SK-N-SH (cell line): ENCODE measurements around the gene TRIP4. TPM values are rescaled to one million over a fixed set of nuclear protein-coding genes. Genes with fewer than 3 reads are reported as not detected.

Source experiments
- CTCF ChIA-PET: fragments of 300-600, 350-600 bp; formaldehyde crosslinking; extraction: SDS; loops from one replicate; lab custom pipeline; 2021; lab: Yijun Ruan, JAX
- POLR2A ChIA-PET: fragments of 350-600 bp; sonication (Branson Sonifier 250); formaldehyde crosslinking; extraction: SDS; loops from one replicate; lab custom pipeline; 2020; ENCODE audit warnings: antibody characterized with exemption, inconsistent platforms; lab: Yijun Ruan, JAX
- DNase-seq: peaks from one replicate; pipeline ENCODE4 v3.0.0; 2012
- H2AFZ ChIP-seq: fragments of 200-600 bp; sonication (generic); 2 replicates; pipeline ENCODE4 v1.8.1; 2016; ENCODE audit warnings: antibody characterized with exemption, mild to moderate bottlenecking, low read depth
- H3F3A ChIP-seq: fragments of 200-600 bp; sonication (generic); replicated peaks from 2 replicates; pipeline ENCODE3; 2016; ENCODE audit warnings: antibody characterized with exemption, mild to moderate bottlenecking; ENCODE audit not compliant: insufficient read depth
- H3K27ac ChIP-seq, 2 experiments: fragments of 200-500 bp in 1 of 2; fragments of 200-600 bp in 1 of 2; sonication (Bioruptor generic) in 1 of 2; sonication (generic), shearing (Covaris generic) in 1 of 2; 2 replicates each; pipeline versions ENCODE4 v1.5.1 to v1.6.1; 2014 to 2016; ENCODE audit warnings: low read depth in 2 of 2, inconsistent platforms in 1 of 2, low read length in 1 of 2, mild to moderate bottlenecking in 1 of 2, mixed read lengths in 1 of 2
- H3K27me3 ChIP-seq: fragments of 200-600 bp; sonication (generic), shearing (Covaris generic); 2 replicates; pipeline ENCODE4 v1.6.1; 2016; ENCODE audit warnings: mixed run types; ENCODE audit not compliant: insufficient read depth
- H3K36me3 ChIP-seq, 2 experiments: fragments of 200-500 bp in 1 of 2; fragments of 200-600 bp in 1 of 2; sonication (Bioruptor generic) in 1 of 2; sonication (generic) in 1 of 2; replicated peaks in 1 of 2; 2 replicates each; pipeline versions ENCODE3 to v1.5.1; 2014 to 2016; ENCODE audit warnings: low read length in 1 of 2, mild to moderate bottlenecking in 1 of 2; ENCODE audit not compliant: insufficient read depth in 2 of 2, control insufficient read depth in 1 of 2
- H3K4me1 ChIP-seq, 2 experiments: fragments of 200-500 bp in 1 of 2; fragments of 200-600 bp in 1 of 2; sonication (Bioruptor generic) in 1 of 2; sonication (generic), shearing (Covaris generic) in 1 of 2; 2 replicates each; pipeline versions ENCODE4 v1.5.1 to v1.6.1; 2014 to 2016; ENCODE audit warnings: low read depth in 1 of 2, low read length in 1 of 2, mixed run types in 1 of 2; ENCODE audit not compliant: insufficient read depth in 2 of 2, control insufficient read depth in 1 of 2
- H3K4me2 ChIP-seq: fragments of 200-600 bp; sonication (generic), shearing (Covaris generic); 2 replicates; pipeline ENCODE4 v1.6.1; 2017; ENCODE audit warnings: mixed run types
- H3K4me3 ChIP-seq, 2 experiments: fragments of 200-500 bp in 1 of 2; fragments of 200-600 bp in 1 of 2; sonication (Bioruptor generic) in 1 of 2; sonication (generic), shearing (Covaris generic) in 1 of 2; 2 replicates each; pipeline versions ENCODE4 v1.5.1 to v1.8.1; 2014 to 2016; ENCODE audit warnings: low read depth in 2 of 2, inconsistent platforms in 1 of 2, low read length in 1 of 2, mild to moderate bottlenecking in 1 of 2, mixed read lengths in 1 of 2, moderate library complexity in 1 of 2
- H3K79me2 ChIP-seq: fragments of 200-600 bp; sonication (generic); 2 replicates; pipeline ENCODE4 v1.8.1; 2017; ENCODE audit warnings: mild to moderate bottlenecking; ENCODE audit not compliant: insufficient read depth
- H3K9ac ChIP-seq: fragments of 200-600 bp; sonication (generic); 2 replicates; pipeline ENCODE4 v1.6.1; 2017; ENCODE audit warnings: mixed run types
- H3K9me2 ChIP-seq: fragments of 200-600 bp; sonication (generic); 2 replicates; pipeline ENCODE4 v1.6.1; 2017; ENCODE audit warnings: mixed run types
- H3K9me3 ChIP-seq: fragments of 200-600 bp; sonication (generic); 2 replicates; pipeline ENCODE4 v1.6.1; 2017; ENCODE audit warnings: mixed run types, mild to moderate bottlenecking, moderate library complexity
- H4K20me1 ChIP-seq: fragments of 200-600 bp; sonication (generic); 2 replicates; pipeline ENCODE4 v1.6.1; 2017; ENCODE audit warnings: mild to moderate bottlenecking, mixed run types; ENCODE audit not compliant: insufficient read depth
- CHD2 ChIP-seq: fragments of 150-350 bp; IDR thresholded peaks from 2 replicates; pipeline ENCODE4 v1.6.1; 2018; ENCODE audit warnings: low read length; ENCODE audit not compliant: partially characterized antibody
- EZH2phosphoT487 ChIP-seq: fragments of 200-600 bp; sonication (generic); IDR thresholded peaks from 2 replicates; pipeline ENCODE4 v1.6.1; 2017; ENCODE audit warnings: low read depth, mixed run types, mild to moderate bottlenecking, antibody characterized with exemption, moderate library complexity, borderline replicate concordance
- FOXJ3 ChIP-seq: sonication (generic); formaldehyde crosslinking; IDR thresholded peaks from 2 replicates; pipeline ENCODE4 v1.5.1; 2020; ENCODE audit warnings: mild to moderate bottlenecking, missing genetic modification reagents
- FOXM1 ChIP-seq: IDR thresholded peaks from 2 replicates; pipeline ENCODE4 v1.4.0; 2012; ENCODE audit warnings: low read depth, mild to moderate bottlenecking
- MEF2A ChIP-seq: IDR thresholded peaks from 2 replicates; pipeline ENCODE4 v1.4.0; 2012; ENCODE audit warnings: low read depth, borderline replicate concordance
- RCOR1 ChIP-seq: fragments of 150-350 bp; IDR thresholded peaks from 2 replicates; pipeline ENCODE4 v1.6.1; 2017; ENCODE audit warnings: antibody characterized with exemption, low read length
- REST ChIP-seq: IDR thresholded peaks from 2 replicates; pipeline ENCODE4 v1.6.1; 2012; ENCODE audit warnings: mild to moderate bottlenecking, low read depth, low read length, moderate library complexity
- RXRA ChIP-seq: IDR thresholded peaks from 2 replicates; pipeline ENCODE4 v1.4.0; 2012; ENCODE audit warnings: low read depth, mild to moderate bottlenecking, borderline replicate concordance
- TAF1 ChIP-seq: IDR thresholded peaks from 2 replicates; pipeline ENCODE4 v1.6.1; 2012; ENCODE audit warnings: low read depth, mild to moderate bottlenecking, low read length, moderate library complexity, borderline replicate concordance
- USF2 ChIP-seq: fragments of 150-350 bp; IDR thresholded peaks from 2 replicates; pipeline ENCODE4 v1.6.1; 2017; ENCODE audit warnings: antibody characterized with exemption, low read length, low read depth, borderline replicate concordance
- YY1 ChIP-seq: IDR thresholded peaks from 2 replicates; pipeline ENCODE4 v1.4.0; 2012; ENCODE audit warnings: low read depth, mild to moderate bottlenecking
- WGBS: methylation state at CpG from one replicate; pipeline ENCODE4 v1.1.6; 2017; ENCODE audit warnings: low lambda C conversion rate; 5-methylcytosine and 5-hydroxymethylcytosine counted together
- polyA plus RNA-seq, 3 experiments: library from polyadenylated mRNA; depleted of rRNA; stranded (reverse); fragments of >200 nt; gene quantifications; 2 replicates each; pipeline ENCODE4 v1.2.3, GENCODE V29; 2012
- TF ChIP-seq, protein P1 (sequence below): fragments of 200-600 bp; sonication (generic); IDR thresholded peaks from 2 replicates; pipeline ENCODE4 v1.6.1; 2017; ENCODE audit warnings: antibody characterized with exemption, mild to moderate bottlenecking, moderate library complexity
- TF ChIP-seq, protein P2 (sequence below): IDR thresholded peaks from 2 replicates; pipeline ENCODE4 v1.4.0; 2012; ENCODE audit warnings: low read depth

TRIP4 gene
- polyA plus RNA-seq, 1 of the 3 experiments (the other 2 are of a cell fraction): 14.5 TPM

DNA sequence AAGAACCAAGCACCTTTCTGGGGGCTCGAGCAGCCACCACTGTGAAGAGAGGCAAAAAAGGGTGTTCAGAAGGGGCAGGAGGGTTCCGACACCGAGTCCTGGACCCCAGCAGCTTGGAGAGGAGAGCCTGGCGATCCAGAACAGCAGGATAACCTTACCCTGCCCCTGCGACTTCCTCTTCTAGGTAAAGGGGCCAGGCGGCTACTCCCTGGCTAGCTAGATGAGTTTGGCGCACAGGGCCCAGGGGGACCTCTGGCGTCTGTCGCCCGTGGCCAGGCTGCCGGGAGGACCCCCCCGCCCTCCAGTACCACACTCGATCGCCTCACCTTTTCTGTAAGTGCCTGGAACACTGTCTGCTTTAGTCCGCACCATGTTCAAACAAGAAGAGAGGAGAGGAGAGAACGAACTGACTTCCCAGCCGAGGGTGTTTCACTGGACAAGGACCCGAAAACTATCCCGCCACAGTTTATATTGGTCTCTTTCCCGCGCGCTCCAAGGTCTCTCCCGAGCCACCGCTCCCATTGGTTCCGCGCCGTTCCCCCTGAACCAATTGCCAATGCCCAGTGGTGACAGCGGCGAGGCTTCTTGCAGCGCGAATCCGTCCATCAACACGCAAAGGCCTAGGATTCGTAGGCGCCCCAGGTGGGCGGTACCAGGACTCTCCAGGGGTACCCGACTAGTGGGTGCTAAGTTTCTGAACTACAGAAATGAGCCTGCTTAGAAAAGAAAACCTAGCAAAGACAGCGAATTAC lies 6.5 kb upstream of the TRIP4 start, which contains the start of gene PCLAF (continued):
- TF ChIP-seq RCOR1 (no peak), TAF1 (peak; percentile 56; the same call in 1 of the 2 replicates), YY1 (no peak), MEF2A (no peak), EZH2phosphoT487 (no peak), REST (no peak)

DNA sequence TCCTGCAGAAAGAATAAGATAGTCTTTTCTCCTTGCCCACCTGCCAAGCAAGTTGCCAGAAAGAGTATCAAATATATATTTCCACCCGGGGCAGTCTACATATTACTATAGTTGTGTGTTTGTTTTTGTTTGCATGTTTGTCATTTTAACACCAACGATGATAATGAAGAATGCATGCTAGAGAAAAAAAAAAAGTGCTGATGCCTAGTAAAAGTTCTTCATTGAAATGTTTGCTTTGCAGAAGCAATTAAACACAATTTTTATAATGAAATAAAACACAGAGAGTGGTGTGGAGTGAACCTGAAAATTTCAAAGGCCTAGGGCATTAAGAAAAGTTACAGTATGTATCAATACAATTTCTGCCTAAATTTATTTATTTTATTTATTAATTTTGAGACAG lies 3.9 kb upstream of the TRIP4 start:
- no peaks in the 10 kb centered on the region for H3K36me3 ChIP-seq
- peaks cover 33% of the 10 kb centered on the region for H3K79me2 ChIP-seq
- no peaks in the 10 kb centered on the region for H3K9me3 ChIP-seq
- WGBS: 82% methylated on average over 2 of the region's 2 CpGs
- H3K4me1 ChIP-seq: peaks cover 4 to 7% of the 10 kb centered on the region in 2 experiments; a peak in 2 of 4 replicates
- ChIA-PET POLR2A (no interaction called here), CTCF (no interaction called here)
- H3F3A ChIP-seq: peaks cover 15% of the 10 kb centered on the region
- DNase-seq: no peak
- no peak overlapping the region for H3K4me3 ChIP-seq
- H3K27me3 ChIP-seq: no peaks in the 10 kb centered on the region
- H4K20me1 ChIP-seq: no peaks in the 10 kb centered on the region
- H2AFZ ChIP-seq: no peak overlapping the region
- H3K9ac ChIP-seq: no peak overlapping the region
- no peak overlapping the region for H3K4me2 ChIP-seq
- no peak overlapping the region for H3K27ac ChIP-seq
- H3K9me2 ChIP-seq: no peaks in the 10 kb centered on the region
- no peak for TF ChIP-seq CHD2
- TF ChIP-seq, protein P1, sequence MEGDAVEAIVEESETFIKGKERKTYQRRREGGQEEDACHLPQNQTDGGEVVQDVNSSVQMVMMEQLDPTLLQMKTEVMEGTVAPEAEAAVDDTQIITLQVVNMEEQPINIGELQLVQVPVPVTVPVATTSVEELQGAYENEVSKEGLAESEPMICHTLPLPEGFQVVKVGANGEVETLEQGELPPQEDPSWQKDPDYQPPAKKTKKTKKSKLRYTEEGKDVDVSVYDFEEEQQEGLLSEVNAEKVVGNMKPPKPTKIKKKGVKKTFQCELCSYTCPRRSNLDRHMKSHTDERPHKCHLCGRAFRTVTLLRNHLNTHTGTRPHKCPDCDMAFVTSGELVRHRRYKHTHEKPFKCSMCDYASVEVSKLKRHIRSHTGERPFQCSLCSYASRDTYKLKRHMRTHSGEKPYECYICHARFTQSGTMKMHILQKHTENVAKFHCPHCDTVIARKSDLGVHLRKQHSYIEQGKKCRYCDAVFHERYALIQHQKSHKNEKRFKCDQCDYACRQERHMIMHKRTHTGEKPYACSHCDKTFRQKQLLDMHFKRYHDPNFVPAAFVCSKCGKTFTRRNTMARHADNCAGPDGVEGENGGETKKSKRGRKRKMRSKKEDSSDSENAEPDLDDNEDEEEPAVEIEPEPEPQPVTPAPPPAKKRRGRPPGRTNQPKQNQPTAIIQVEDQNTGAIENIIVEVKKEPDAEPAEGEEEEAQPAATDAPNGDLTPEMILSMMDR: no peak
- no peak for TF ChIP-seq USF2
- TF ChIP-seq, protein P2, sequence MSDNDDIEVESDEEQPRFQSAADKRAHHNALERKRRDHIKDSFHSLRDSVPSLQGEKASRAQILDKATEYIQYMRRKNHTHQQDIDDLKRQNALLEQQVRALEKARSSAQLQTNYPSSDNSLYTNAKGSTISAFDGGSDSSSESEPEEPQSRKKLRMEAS: no peak
- TF ChIP-seq FOXM1: no peak
- TF ChIP-seq REST: no peak
- no peak for TF ChIP-seq RXRA
- no peak for TF ChIP-seq RCOR1
- no peak for TF ChIP-seq FOXJ3 (CRISPR knock-in tag)
